GM19193 (cell line): ENCODE measurements around the gene SYT13.

ENCODE experiments used
- POLR2A ChIP-seq: IDR thresholded peaks from 4 replicates; pipeline ENCODE4 v1.6.1; 2011; ENCODE audit not compliant: insufficient read depth, insufficient read length; ENCODE audit errors: extremely low read depth

SYT13 gene

DNA sequence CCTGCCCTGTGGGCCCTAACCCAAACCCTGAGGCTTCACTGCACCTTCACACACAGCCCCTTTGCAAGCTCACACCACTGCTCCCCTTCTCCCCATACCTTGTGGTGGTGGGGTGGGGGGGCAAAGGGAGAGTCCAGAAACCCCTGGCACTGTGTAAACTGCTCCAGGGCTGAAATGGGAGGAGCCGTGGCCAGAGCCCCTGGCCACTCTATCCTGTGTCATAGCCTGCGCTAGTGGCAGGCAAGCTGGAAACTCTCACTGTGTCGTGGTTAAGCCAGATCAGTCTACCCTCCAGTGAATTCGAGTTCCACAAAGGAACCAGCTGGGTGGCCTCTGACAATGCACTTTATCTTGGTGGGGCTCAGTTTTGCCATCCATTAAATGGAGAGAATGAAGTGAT lies 8.4 kb upstream of the SYT13 start:
- TF ChIP-seq POLR2A = no peak

DNA sequence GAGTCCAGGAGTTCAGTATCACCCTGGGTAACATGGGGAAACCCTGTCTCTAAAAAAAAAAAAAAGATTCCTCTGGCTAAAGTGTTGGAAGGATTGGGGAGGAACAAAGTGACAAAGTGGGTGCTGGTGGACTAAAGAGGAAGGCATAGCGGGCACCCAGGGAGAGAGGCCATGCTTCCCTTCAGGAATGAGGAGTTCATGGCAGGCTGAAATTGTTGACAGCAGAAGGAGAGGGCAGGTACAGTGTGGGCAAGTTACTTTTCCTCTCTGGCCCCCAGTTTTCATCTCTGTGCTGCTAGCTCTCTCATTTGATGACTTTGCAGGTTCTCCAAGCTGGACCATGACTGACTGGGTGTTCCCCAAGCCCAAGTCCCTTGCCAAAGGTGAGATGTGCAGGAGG lies 4.4 kb upstream of the SYT13 start:
- no peak for TF ChIP-seq POLR2A

DNA sequence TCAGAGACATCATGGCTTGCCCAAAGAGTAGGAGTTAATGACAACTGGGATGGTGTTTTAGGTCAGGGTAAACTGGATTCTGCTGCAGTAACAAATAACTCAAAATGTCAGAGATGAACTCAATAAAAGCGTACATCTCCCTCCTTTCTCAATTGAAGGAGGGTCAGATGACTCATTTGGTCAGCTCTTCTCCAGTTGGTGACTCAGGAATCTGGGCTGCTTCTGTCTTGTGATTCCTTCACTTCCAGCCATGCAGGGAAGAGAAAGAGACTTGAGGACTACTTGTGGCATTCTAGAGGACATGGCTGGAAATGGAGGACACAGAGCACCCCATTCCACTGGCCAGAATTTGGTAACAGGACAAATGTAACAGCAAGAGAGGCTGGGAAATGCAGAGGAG lies 3.2 kb upstream of the SYT13 start:
- no peak for TF ChIP-seq POLR2A

DNA sequence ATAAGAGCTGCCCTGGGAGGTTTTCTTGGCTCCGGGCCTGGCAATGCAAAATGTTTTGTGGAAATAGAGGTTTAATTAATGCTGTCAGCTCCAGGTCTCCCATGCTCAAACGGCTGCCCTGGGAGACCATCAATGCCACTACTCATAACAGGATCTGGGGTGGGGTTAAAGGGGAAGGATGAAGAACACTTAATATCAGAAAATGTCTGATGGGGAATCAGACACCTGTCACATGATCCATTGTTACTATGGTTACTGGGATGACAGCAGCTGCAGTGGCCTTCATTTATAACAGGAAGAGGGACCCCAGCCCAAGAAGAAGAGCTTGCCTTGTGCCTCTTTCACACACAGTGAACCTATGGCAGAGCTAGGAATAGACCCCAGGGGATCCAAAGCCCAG lies 2.2 kb upstream of the SYT13 start:
- TF ChIP-seq POLR2A = no peak

DNA sequence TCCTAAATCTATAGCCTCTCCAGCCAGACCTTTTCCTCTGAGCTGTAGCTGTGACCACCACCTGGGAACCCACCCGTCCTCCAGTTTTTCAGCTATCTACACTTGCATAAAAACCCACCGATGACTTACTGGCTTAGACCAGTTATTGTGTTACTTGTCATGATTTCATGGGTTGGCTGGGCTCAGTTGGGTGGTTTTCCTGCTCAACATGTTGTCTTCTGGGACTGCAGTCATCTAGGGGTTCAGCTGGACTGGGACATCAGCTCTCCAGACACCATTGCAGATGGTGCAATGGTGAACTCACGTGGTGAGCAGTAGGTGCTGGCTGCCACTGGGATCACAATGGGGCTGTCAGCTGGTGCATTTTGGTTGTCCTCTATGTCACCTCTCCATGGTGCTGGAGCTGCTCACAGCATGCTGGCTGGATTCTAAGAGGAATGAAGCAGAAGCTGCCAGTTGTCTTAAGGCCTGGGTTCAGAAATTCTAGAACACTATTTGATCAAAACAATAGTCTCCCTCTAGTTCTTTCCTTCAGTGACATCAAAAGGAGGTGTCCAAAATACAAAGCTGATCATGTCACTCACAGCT lies 1.3 kb upstream of the SYT13 start:
- no peak for TF ChIP-seq POLR2A

DNA sequence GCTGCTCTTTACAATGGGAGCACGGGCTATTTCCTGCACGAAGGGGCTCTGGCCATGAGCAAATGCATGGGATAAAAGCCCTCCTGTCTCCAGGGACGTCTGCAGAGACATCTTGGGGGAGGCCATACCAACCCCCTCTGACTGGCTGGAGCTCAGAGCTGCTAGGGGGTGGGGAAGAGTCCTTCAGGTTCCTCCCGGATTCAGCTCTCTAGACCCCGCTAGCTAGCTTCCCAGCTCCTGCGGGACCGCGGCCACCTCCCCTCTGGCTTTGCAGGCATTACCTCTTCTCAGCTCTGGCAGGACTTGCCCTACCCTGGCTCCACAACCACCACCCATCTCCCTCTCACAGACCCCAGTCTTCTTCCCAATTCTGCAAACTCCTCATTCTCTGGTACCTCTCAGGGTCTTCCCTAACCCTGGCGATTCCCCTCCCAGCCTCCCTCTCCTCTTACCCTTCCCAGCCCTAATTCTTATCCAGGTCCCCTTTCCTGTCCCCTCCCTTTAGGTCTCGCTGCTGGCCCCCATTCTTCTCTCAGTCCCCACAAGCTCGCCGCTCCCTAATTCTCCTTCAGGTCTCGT lies 802 bp downstream of the SYT13 start:
- no peak for TF ChIP-seq POLR2A

DNA sequence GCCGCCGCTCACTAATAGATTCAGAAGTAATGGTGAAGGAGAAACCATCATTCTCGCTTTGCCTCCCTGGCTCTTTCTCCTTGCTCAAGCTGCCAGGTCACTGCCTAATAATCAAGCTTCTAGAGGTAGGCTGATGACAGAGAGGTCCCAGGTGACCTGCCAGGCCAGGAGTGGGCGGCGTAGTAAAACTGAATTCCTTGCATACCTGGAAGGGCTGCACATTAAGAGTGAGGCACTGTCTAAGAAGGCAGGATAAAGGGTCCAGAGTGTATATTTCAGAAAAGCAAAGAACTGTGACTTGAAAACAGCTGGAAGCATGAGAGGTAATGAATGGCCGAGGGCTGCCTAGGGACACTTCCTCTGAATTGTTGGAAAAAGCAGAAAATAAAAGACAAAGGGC lies 4.1 kb downstream of the SYT13 start:
- no peak for TF ChIP-seq POLR2A

DNA sequence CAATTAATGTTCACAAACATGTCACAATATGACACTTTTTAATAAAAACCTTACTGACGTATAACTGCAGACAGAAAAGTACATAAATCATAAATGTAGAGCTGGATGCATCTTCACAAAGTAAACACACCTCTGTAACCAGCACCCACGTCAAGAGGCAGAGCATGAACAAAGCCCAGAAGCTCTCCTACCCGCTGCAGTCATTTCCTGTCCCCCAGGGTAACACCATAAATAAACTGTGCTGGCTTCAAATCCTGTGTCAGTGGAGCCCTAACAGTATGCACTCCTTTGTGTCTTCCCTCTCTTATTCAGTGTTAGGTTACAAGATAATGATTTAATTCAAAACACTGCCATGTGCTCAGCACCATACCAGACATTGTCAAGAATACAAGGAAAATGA lies 5.7 kb downstream of the SYT13 start:
- TF ChIP-seq POLR2A = no peak

DNA sequence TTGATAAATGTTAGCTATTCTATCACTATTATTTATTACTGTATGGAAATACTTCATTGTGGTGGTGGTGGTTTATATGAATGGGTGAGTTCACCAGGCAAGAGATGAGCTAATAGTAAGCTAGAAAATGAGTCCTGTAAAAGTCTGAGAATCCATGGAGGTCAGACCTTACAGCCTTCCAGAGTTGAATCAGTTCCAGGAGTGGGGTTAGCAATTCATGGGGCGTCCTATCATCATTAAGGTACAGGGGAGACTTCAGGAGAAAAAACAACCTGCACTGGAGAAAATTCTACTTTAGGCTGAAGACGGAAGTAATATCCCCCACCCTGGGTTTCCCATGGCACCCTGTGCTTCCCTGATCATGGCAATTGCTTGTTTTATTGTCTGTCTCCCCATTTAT lies 6.5 kb downstream of the SYT13 start:
- TF ChIP-seq POLR2A = no peak

DNA sequence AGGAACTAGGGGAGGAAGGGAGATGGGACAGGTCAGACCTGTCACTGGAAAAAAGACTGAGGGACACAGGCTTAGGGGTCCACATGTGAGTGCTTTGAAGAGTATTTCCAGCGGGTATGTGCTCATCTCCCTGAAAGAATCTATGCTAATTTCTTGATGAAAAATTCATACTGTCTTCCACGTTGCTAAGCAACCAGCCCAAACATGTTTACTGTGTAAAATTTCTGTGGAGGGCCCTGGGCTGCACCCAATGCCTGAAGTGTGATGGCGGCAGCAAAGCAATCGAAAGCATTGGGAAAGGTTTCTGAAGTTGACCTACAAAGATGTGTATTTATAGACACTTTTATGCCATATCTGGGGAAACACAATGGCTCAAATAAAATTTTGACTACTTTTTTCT lies 7.4 kb downstream of the SYT13 start:
- no peak for TF ChIP-seq POLR2A

DNA sequence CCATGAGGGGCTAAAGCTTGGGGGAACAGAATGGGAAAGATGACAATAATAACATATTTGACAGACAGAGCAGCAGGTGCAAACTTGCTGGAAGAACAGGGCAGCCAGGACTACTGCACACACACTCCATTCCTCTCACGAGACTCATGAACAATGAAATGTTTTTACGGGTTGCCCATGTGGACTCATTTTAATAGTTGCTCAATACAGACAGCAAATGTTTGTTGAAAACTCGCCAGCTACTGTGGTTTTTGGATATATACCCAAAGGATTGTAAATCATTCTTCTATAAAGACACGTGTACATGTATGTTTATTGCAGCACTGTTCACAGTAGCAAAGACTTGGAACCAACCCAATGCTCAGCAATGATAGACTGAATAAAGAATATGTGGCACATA lies 10.3 kb downstream of the SYT13 start:
- no peak for TF ChIP-seq POLR2A

DNA sequence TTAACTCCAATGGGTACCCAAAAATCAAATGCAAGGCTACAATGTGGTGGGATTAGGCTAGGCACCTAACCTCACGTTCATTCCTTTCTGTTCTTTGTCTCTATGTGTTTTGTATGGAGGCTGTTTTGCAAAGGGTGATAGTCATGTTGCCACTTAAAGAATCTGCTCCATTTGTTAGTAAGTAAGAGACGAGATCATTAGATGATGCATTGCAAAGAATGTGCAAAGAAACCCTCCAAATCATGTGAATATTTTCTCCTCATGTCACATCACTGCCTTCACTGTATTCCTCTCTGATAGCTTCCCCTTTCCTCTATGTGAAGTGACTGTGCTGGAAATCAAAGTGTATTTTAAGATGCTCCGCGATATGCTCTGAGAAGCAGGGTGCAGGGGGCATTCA lies 11.9 kb downstream of the SYT13 start:
- no peak for TF ChIP-seq POLR2A

DNA sequence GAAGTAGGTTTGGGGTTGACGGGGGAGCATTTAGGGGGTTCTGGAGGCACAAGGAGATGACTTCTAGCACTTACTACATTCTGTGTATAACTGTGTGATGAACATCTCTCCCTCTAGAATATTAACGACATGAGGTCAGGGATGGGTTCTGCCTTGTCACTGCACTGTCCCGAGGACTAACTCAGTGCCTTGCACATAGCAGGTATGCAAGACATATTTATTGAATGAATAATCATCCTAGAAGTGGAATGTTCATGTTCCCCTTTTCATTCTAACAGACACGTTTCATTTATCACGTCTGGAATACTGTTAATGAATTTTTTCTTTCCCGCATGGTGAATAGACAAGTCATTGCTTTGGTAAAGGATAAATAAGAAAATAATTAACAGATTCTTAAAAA lies 12.6 kb downstream of the SYT13 start:
- TF ChIP-seq POLR2A = no peak

DNA sequence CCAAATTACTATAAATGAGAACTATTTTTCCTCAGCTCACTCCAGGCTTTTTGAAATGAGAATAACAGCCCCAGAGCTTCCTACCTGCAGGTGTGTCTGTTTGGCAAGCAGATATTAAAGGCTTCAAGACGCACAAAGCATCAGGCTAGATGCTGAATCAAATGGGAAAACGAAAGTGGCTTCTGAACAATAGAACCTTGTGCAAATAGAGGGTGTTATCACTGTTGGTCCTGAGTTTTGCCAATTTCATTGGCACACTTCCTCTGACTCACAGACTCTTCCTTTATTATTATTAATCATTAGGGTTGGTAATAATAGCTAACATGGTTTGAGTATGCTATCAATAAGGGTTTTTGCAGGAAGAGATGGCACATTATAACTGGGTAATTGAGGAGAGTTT lies 13.4 kb downstream of the SYT13 start:
- TF ChIP-seq POLR2A = no peak

DNA sequence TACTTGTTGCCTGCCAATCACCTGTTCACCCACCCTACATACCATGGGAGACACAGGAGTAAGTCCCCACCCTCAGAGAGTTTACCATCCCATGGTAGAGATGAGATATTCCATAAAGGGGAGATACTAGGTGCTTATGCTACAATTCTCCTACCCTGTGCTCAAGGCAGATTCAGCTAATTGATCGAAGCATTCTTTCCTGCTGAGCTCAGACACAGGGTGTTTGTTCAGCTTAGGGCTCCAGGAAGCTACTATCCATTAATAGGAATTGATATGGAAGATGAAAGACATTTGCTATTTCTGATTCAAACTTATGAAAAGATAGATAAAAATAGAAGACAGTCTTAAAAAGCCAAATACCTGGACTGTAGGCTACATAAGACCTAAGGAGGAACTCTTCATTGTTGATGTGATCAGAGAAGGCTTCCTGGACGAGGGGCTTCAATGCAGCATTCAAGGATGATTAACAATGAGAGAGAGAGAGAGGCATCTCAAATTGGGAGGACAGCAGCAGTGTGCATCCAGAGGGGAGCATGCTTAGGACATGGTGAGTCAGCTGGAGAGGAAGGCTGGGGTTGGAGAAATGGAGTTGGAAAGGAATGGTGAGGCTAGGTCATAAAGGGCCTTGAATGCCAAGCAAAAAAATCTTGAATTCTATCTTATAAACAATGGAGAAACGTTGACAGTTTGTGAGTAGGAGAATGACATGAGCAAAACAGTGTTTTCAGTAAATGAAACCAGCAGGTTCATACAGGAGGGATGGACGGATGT lies 15.0 kb downstream of the SYT13 start:
- TF ChIP-seq POLR2A = no peak

DNA sequence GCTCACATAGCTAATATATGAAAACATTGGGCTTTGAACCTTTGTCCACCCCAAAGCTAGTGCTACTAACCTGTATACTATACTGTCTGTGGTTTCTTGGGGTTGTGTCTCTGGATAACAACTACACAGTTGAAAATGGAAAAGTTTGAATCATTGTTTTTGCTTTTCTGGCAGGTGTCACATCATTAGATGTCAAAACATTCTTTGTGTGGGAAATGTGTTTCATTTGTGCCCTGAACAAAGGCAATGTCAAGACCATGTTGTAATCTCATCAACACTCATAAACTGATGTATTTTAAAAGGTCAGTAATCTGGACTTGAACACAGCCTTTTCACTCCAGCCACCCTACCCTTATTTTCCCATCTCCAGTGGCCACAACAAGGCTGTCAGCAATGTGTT lies 16.5 kb downstream of the SYT13 start:
- no peak for TF ChIP-seq POLR2A
